KOPT-K1 (cell line): ENCODE data around the gene PELO.

Experiments
- H3K27ac ChIP-seq: fragments of 200-600 bp; sonication (generic); 2 replicates; pipeline ENCODE4 v1.5.1; 2016; ENCODE audit warnings: antibody characterized with exemption, mild to moderate bottlenecking, low read depth, low read length; ENCODE audit not compliant: poor library complexity, severe bottlenecking
- H3K36me3 ChIP-seq: fragments of 200-600 bp; sonication (generic); 2 replicates; pipeline ENCODE4 v1.5.1; 2017; ENCODE audit warnings: antibody characterized with exemption, mild to moderate bottlenecking, low read length, moderate library complexity; ENCODE audit not compliant: insufficient read depth
- H3K9me3 ChIP-seq: fragments of 200-600 bp; sonication (generic); 2 replicates; pipeline ENCODE4 v1.5.1; 2017; ENCODE audit warnings: antibody characterized with exemption, low read length, mild to moderate bottlenecking; ENCODE audit not compliant: insufficient read depth, poor library complexity, severe bottlenecking

The PELO gene

DNA sequence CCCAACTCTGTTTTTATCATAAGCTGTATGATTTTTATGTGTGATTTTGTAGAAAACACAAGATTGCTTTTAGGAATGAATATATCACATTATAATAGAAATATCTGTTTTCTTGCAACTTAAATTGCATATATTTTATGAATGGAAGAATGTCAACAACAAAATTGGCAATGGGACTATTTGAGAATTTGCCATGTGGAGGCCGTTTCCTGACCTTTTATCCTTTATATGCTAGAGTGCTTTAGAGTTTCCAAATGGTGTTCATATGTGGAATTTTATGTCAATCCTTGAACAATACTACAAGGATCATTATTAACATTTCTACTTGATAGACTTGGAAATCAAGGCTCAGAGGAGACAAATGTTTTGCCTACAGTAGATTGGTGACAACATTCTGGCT lies 34.2 kb downstream of the PELO start:
- Histone ChIP-seq H3K27ac (no peak overlapping the region), H3K36me3 (no peaks in the 10 kb centered on the region), H3K9me3 (peaks cover 9% of the 10 kb centered on the region)

GRCh38 chr5:52822437-52822836 lies 34.7 kb downstream of the PELO start:
- Histone ChIP-seq H3K36me3 (no peaks in the 10 kb centered on the region), H3K27ac (no peak overlapping the region), H3K9me3 (peaks cover 10% of the 10 kb centered on the region)

DNA sequence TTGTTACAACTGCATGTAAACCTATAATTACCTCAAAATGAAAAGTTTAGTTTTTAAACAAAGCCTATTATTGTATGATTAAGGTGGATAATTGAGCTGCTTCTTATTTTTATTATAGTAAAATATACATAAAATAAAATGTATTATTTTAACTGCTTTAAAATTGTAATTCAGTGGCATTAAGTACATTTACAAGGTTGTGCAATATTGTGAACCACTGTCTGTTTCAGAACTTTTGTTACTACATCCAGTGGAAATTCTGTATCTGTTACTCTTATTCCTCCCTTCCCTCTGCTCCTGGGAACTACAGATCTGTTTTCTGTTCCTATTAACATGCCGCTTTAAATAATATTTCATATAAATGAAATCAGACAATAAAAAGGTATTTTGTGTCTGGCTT lies 37.1 kb downstream of the PELO start:
- Histone ChIP-seq H3K9me3 (peaks cover 9% of the 10 kb centered on the region), H3K27ac (no peak overlapping the region), H3K36me3 (no peaks in the 10 kb centered on the region)

DNA sequence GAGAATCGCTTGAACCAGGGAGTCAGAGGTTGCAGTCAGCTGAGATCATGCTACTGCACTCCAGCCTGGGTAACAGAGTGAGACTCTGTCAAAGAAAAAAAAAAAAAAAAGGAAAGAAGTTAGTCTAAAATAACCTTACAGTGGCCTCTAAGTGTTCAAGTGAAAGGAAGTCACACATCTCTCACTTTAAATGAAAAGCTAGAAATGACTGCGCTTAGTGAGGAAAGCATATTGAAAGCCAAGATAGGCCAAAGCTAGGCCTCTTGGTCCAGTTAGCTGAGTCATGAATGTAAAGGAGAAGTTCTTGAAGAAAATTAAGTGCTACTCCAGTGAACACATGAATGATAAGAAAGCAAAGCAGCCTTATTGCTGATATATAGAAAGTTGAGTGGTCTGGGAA lies 38.1 kb downstream of the PELO start:
- no peak overlapping the region for H3K27ac ChIP-seq
- H3K9me3 ChIP-seq, result peaks cover 9% of the 10 kb centered on the region
- H3K36me3 ChIP-seq, result no peaks in the 10 kb centered on the region

DNA sequence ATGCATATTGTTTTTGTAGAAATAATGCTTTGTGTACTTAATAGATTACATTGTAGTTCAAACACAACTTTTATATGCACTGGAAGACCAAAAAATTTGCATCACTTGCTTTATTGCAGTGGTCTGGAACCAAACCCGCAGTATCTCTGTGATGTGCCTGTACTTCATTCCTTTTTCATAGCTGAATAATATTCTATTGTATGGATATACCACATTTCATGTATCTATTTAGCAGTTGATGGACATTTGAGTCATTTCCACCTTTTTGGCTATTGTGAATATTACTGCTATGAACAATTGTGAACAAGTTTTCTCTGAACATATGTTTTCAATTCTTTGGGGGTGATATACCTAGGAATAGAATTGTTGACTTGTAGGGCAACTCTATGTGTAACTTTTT lies 40.1 kb downstream of the PELO start:
- no peak overlapping the region for H3K27ac ChIP-seq
- H3K9me3 ChIP-seq, result peaks cover 9% of the 10 kb centered on the region
- no peaks in the 10 kb centered on the region for H3K36me3 ChIP-seq

- H3K36me3 ChIP-seq, result no peaks in the 10 kb centered on the region
Measured at GRCh38 chr5:52829664-52830063, 41.9 kb downstream of the PELO start.

GRCh38 chr5:52830650-52831049 lies 42.9 kb downstream of the PELO start:
- Histone ChIP-seq H3K36me3 (no peaks in the 10 kb centered on the region), H3K27ac (no peak overlapping the region), H3K9me3 (peaks cover 9% of the 10 kb centered on the region)

More at GRCh38 chr5:52829664-52830063, 41.9 kb downstream of the PELO start:
- no peak overlapping the region for H3K27ac ChIP-seq
- peaks cover 9% of the 10 kb centered on the region for H3K9me3 ChIP-seq

GRCh38 chr5:52831786-52832511 lies 44.2 kb downstream of the PELO start:
- Histone ChIP-seq H3K36me3 (no peaks in the 10 kb centered on the region), H3K27ac (no peak overlapping the region)

GRCh38 chr5:52834320-52834719 lies 46.6 kb downstream of the PELO start:
- Histone ChIP-seq H3K27ac (no peak overlapping the region), H3K9me3 (no peaks in the 10 kb centered on the region), H3K36me3 (no peaks in the 10 kb centered on the region)

More at GRCh38 chr5:52831786-52832511, 44.2 kb downstream of the PELO start:
- H3K9me3 ChIP-seq, result peaks cover 9% of the 10 kb centered on the region

DNA sequence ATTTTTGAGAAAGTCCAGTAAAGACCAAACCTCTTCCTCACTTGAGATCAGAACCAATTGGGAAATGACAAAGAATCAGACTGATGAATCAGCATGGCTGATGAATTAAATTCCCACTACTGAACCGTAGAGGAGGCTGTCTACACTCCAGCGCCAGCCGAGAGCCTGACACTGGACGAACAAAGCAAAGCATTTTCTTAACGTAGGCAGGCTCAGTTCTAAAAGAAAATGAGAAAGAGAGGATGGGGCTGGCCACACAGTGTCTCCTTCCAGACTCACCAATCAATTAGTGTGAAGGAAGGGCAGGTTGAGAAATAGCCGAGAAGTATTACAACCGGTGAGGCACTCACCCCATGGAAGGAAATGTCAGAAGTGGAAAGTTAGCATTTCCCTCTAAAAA lies 49.4 kb downstream of the PELO start:
- no peak overlapping the region for H3K27ac ChIP-seq
- H3K9me3 ChIP-seq, result no peaks in the 10 kb centered on the region

More for the DNA sequence above, 49.4 kb downstream of the PELO start:
- H3K36me3 ChIP-seq, result no peaks in the 10 kb centered on the region
